Vagina (tissue), 2 donors: ENCODE measurements around the gene SMARCD1.

Experiments used
- POLR2AphosphoS5 ChIP-seq, 2 donors: sonication (generic); formaldehyde crosslinking; IDR thresholded peaks; one replicate each; pipeline ENCODE4 v1.9.0; 2017; ENCODE audit warnings: antibody characterized with exemption in 2 of 2, mild to moderate bottlenecking in 2 of 2, low read depth in 1 of 2; ENCODE audit not compliant: insufficient read depth in 1 of 2
- TF ChIP-seq, protein P1 (sequence below), 3 experiments: fragments of 450-650 bp in 2 of 3; fragments of 200-600 bp in 1 of 3; sonication (generic) in 1 of 3; IDR thresholded peaks; one replicate each; pipeline ENCODE4 v1.5.1; 2017 to 2019; ENCODE audit warnings: antibody characterized with exemption in 3 of 3, mild to moderate bottlenecking in 2 of 3, moderate library complexity in 2 of 3

DNA sequence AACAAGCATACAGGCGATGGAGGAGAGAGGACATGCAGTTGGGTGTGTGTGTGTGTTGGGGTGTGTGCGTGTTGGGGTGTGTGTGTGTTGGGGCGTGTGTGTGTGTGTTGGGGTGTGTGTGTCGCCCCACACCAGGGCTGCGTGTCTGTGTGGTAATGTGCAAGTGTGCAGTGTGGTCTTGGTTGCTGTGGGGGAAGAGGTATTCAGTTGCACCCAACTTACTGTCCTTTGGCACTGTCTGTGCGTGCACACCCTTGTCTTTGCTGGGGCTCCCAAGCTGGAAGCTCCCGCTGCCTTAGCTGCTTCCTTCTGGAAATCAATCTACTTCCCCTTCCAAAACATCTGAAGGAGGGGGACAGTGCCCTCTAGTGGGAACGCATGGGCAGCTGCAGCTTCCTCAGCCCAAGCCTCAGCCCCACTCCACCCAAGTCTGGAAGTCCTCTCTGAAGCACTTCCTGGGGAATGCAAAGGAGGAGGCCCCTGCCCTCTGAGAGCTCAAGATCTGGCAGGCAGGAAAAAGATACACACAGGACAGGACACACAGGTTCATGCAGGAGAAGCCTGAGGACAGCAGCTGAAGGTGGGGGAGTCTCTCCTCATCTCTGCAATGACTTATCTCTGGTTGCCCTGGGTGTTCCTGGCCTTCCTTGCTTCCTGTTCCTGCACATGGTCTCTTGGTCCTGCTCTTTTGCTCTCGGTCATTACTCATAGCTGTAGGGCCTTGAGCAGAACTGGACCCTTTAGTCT, 14.7 kb upstream of the SMARCD1 start:
- TF ChIP-seq, protein P1, sequence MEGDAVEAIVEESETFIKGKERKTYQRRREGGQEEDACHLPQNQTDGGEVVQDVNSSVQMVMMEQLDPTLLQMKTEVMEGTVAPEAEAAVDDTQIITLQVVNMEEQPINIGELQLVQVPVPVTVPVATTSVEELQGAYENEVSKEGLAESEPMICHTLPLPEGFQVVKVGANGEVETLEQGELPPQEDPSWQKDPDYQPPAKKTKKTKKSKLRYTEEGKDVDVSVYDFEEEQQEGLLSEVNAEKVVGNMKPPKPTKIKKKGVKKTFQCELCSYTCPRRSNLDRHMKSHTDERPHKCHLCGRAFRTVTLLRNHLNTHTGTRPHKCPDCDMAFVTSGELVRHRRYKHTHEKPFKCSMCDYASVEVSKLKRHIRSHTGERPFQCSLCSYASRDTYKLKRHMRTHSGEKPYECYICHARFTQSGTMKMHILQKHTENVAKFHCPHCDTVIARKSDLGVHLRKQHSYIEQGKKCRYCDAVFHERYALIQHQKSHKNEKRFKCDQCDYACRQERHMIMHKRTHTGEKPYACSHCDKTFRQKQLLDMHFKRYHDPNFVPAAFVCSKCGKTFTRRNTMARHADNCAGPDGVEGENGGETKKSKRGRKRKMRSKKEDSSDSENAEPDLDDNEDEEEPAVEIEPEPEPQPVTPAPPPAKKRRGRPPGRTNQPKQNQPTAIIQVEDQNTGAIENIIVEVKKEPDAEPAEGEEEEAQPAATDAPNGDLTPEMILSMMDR (IDR thresholded peaks at IDR 0.05): peak; percentile 91 to 93 (median 91)
- TF ChIP-seq POLR2AphosphoS5 (IDR thresholded peaks at IDR 0.05; ENCODE audit: insufficient read depth in 1 of 2, low read depth in 1 of 2): peak in 1 of 2 donors; percentile 25
